ENCODE measurements around the gene POP4.

DNA sequence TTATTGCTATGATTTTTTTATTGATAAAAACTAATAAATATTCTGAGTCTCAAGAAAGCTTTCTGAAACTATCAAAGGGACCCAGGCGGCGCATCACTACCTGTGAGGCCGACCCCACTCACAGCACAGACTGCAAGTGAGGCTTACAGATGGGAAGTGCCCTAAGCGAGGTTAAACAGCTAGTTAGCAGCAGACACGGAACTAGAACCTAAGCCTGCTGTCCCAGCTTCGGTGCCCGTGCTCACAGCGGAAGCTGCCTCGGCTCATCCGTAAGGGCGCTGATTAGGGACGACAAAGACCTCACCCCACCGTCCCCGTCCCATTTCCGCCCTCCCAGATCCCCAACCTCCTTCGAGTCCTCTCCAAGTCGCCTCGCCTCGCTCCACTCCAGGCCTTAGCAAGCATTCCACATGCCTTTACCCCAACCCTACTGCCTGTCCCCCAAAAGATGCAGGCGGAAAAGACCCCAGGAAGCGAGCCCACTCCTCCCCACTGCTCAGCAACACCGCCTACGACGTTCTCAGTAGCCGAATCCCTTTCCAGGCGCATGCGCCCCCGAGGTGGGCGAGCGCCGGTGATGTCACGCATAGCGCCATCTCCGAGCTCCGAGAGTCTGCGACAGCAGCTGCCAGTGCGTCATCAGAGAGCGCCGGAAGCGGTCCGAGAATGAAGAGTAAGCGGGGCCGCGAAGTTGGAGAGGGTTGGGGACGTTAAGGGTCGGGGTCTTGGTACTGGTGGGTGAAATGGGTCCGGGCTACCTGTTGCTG lies at the start of gene POP4:
- TF ChIP-seq, protein P1, sequence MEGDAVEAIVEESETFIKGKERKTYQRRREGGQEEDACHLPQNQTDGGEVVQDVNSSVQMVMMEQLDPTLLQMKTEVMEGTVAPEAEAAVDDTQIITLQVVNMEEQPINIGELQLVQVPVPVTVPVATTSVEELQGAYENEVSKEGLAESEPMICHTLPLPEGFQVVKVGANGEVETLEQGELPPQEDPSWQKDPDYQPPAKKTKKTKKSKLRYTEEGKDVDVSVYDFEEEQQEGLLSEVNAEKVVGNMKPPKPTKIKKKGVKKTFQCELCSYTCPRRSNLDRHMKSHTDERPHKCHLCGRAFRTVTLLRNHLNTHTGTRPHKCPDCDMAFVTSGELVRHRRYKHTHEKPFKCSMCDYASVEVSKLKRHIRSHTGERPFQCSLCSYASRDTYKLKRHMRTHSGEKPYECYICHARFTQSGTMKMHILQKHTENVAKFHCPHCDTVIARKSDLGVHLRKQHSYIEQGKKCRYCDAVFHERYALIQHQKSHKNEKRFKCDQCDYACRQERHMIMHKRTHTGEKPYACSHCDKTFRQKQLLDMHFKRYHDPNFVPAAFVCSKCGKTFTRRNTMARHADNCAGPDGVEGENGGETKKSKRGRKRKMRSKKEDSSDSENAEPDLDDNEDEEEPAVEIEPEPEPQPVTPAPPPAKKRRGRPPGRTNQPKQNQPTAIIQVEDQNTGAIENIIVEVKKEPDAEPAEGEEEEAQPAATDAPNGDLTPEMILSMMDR (IDR thresholded peaks at IDR 0.05; ENCODE audit: low read length): no peak
- no peak for TF ChIP-seq EZH2 (IDR thresholded peaks at IDR 0.05; ENCODE audit: borderline replicate concordance, low read length)
